Activated naive CD4-positive, alpha-beta T cell treated with anti-CD3 and anti-CD28 coated beads, Interleukin-2, amount 50 U/mL, for 24 hours (primary cell): ENCODE data around the gene PANK1.

Experiments used
- H3K27ac Mint-ChIP-seq: one replicate; pipeline ENCODE4 v1.8.0; 2021; ENCODE audit warnings: mild to moderate bottlenecking, mixed read lengths
- H3K27me3 Mint-ChIP-seq: one replicate; pipeline ENCODE4 v1.8.0; 2021; ENCODE audit warnings: mixed read lengths
- H3K36me3 Mint-ChIP-seq: one replicate; pipeline ENCODE4 v1.8.0; 2021; ENCODE audit warnings: mixed read lengths
- H3K4me1 Mint-ChIP-seq: one replicate; pipeline ENCODE4 v1.8.0; 2021; ENCODE audit warnings: mixed read lengths
- H3K4me3 Mint-ChIP-seq: one replicate; pipeline ENCODE4 v1.8.0; 2021; ENCODE audit warnings: mild to moderate bottlenecking, mixed read lengths
- H3K9me3 Mint-ChIP-seq: one replicate; pipeline ENCODE4 v1.8.0; 2021; ENCODE audit warnings: mixed read lengths

The PANK1 gene

GRCh38 chr10:89576022-89576421 lies 69.0 kb downstream of the PANK1 start:
- Mint-ChIP-seq H3K27ac (no peak overlapping the region), H3K4me1 (no peaks in the 10 kb centered on the region), H3K4me3 (no peak overlapping the region), H3K27me3 (no peaks in the 10 kb centered on the region), H3K36me3 (peaks cover 2% of the 10 kb centered on the region), H3K9me3 (no peaks in the 10 kb centered on the region)

DNA sequence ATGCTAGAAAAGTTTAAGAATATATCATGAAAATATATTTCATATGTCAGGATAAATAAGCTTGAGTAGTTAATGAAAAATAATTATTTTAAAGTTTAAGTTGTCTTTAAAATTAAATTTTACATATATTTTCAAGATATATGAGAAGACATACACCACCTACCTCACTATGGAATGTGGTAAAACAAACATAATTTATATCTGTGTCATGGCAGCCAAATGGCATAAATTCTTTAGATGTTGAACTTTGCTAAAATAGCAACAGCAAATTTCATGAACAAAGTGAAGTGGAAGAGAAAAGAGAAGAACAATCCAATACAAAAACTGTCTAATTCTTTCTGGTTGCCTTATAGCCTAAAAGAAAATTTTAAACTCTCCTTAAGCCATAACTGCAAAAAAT lies 70.0 kb downstream of the PANK1 start:
- no peak overlapping the region for H3K4me3 Mint-ChIP-seq
- H3K4me1 Mint-ChIP-seq, result no peaks in the 10 kb centered on the region
- no peaks in the 10 kb centered on the region for H3K9me3 Mint-ChIP-seq
- no peaks in the 10 kb centered on the region for H3K27me3 Mint-ChIP-seq
- no peak overlapping the region for H3K27ac Mint-ChIP-seq
- H3K36me3 Mint-ChIP-seq, result peaks cover 2% of the 10 kb centered on the region

DNA sequence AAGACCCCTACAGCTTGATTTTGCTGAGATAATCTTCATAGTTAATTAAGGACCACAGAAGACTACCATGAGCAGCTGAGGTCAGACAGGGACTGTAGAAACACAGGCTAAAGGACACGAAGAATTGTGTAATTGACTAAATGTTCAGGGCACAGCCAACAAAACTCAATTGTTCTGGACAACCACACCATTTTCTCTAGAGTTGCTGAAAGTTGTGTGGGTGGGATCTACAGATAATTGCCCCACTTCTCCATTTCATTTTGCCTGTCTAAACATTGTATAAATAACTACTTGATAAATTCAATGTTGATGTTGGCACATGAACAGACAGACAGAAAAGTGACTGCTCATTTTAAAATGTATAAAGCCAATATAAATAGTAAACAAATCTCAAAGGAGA lies 70.7 kb downstream of the PANK1 start:
- Mint-ChIP-seq H3K4me3 (no peak overlapping the region), H3K9me3 (no peaks in the 10 kb centered on the region), H3K4me1 (no peaks in the 10 kb centered on the region), H3K36me3 (peaks cover 2% of the 10 kb centered on the region), H3K27ac (no peak overlapping the region), H3K27me3 (no peaks in the 10 kb centered on the region)

- no peaks in the 10 kb centered on the region for H3K4me1 Mint-ChIP-seq
- no peaks in the 10 kb centered on the region for H3K36me3 Mint-ChIP-seq
- no peak overlapping the region for H3K27ac Mint-ChIP-seq
- H3K4me3 Mint-ChIP-seq, result no peak overlapping the region
- H3K27me3 Mint-ChIP-seq, result peaks cover 5% of the 10 kb centered on the region
- H3K9me3 Mint-ChIP-seq, result no peaks in the 10 kb centered on the region
Measured at GRCh38 chr10:89567576-89568245, 77.3 kb downstream of the PANK1 start.

DNA sequence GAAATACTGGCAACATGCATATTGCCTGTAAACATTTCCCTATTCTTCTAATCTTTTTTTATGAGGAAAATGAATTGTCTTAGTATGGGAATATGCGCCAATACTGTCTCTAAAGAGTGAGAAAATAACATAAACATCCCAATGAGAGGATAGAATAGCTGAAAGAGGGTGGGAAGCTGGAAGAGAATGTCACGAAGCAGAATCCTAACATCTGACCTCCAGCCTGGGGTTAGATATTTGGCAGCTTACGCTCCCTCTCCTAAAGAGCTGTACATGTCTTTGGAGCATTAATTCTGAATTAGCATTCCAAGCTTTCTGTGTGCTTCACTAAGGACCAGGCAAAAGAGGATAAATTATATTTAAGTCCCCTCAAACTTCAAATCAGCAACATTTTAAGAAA lies 78.0 kb downstream of the PANK1 start:
- H3K36me3 Mint-ChIP-seq, result no peaks in the 10 kb centered on the region
- no peak overlapping the region for H3K4me3 Mint-ChIP-seq
- H3K27ac Mint-ChIP-seq, result no peak overlapping the region
- peaks cover 5% of the 10 kb centered on the region for H3K27me3 Mint-ChIP-seq
- H3K9me3 Mint-ChIP-seq, result no peaks in the 10 kb centered on the region
- H3K4me1 Mint-ChIP-seq, result no peaks in the 10 kb centered on the region

DNA sequence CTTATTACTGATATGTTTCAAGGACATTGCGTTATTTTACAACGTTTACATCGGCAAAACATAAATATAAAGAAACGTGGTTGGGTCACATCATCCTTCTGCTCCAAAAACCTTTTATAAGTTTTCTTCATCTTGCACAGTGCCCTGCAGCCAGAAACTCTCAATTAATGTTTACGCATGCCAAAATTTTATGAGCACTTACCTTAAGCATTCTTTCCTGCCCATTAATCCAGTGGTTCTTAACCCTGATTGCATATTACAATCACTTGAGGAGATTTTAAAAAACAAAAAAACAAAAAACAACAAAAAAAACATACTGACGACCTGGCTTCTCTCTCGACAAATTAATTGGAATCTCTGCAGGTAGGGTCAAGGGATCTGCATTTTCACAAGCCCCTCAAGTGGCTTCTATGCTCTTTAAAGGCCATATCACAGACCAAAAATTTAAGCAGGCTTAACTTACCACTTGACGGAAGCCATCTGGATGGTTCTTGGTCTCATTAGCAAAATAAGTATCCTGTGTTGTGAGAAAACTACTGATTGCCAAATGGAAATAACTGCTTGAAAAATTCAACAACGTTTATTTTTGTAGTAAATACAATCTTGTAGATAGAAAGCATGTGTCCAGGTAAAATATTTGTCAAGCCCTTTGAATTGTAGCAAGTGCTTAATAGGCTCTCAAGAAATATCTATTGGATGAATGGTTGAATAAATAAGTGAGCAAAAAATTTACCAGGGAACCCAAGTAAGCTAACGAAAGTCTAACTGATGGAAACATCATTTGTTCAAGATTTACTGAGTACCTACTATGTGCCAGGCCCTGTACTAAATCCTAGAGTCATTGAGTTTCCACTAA lies 78.7 kb downstream of the PANK1 start:
- H3K4me3 Mint-ChIP-seq, result no peak overlapping the region
- H3K4me1 Mint-ChIP-seq, result no peaks in the 10 kb centered on the region
- H3K36me3 Mint-ChIP-seq, result no peaks in the 10 kb centered on the region
- no peak overlapping the region for H3K27ac Mint-ChIP-seq
- H3K9me3 Mint-ChIP-seq, result no peaks in the 10 kb centered on the region
- H3K27me3 Mint-ChIP-seq, result peaks cover 5% of the 10 kb centered on the region

GRCh38 chr10:89565180-89565579 lies 79.9 kb downstream of the PANK1 start:
- H3K27ac Mint-ChIP-seq, result no peak overlapping the region
- H3K4me3 Mint-ChIP-seq, result no peak overlapping the region
- no peaks in the 10 kb centered on the region for H3K36me3 Mint-ChIP-seq
- no peaks in the 10 kb centered on the region for H3K9me3 Mint-ChIP-seq
- H3K27me3 Mint-ChIP-seq, result peaks cover 5% of the 10 kb centered on the region
- H3K4me1 Mint-ChIP-seq, result no peaks in the 10 kb centered on the region

DNA sequence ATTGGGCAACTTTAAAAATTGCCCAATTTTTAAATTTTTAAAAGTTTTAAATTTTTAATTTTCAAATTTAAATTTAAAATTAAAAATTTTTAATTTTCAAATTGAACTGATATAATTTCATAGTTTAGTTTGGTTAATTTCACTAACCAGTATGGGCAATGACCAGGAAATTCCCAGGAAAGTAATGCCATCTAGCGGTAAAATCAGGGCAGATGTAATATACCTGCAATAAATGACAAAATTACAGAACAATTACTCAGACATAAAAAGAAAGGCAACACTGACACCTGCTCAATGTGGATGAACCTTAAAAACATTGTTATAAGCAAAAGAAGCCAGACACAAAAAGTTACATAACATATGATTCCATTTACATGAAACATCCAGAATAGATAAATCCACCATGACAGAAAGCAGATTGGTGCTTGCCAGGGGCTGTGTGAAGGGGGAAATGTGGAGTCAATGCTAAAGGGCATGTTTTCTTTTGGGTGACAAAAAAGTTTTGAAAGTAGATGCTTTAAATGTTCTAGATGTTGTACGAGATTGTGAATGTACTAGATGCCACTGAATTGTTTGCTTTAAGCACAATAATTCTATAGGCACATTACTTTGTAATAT lies 81.1 kb downstream of the PANK1 start:
- H3K9me3 Mint-ChIP-seq, result no peaks in the 10 kb centered on the region
- no peak overlapping the region for H3K27ac Mint-ChIP-seq
- H3K27me3 Mint-ChIP-seq, result peaks cover 5% of the 10 kb centered on the region
- no peak overlapping the region for H3K4me3 Mint-ChIP-seq
- H3K36me3 Mint-ChIP-seq, result no peaks in the 10 kb centered on the region
- H3K4me1 Mint-ChIP-seq, result no peaks in the 10 kb centered on the region

DNA sequence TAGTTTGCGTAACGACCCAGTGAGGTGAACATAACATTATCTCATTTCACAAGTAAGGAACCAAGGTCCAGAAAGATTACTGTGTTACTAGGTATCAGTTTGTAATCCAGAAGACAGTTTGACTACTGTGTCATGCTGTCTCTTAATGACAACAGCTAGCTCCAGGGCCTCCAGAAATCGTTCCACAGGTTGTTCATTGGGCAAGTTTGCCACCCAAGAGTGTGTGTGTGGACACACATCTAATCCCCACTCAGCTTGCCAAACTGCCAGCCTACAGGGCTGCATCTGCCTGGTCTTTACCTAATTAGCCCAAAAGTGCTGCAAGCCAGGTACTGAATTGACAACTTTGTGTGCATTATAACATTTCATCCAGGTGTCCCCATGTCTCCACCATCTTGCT lies 81.7 kb downstream of the PANK1 start:
- no peak overlapping the region for H3K4me3 Mint-ChIP-seq
- H3K27me3 Mint-ChIP-seq, result peaks cover 6% of the 10 kb centered on the region
- no peak overlapping the region for H3K27ac Mint-ChIP-seq
- H3K36me3 Mint-ChIP-seq, result no peaks in the 10 kb centered on the region
- no peaks in the 10 kb centered on the region for H3K4me1 Mint-ChIP-seq
- no peaks in the 10 kb centered on the region for H3K9me3 Mint-ChIP-seq

DNA sequence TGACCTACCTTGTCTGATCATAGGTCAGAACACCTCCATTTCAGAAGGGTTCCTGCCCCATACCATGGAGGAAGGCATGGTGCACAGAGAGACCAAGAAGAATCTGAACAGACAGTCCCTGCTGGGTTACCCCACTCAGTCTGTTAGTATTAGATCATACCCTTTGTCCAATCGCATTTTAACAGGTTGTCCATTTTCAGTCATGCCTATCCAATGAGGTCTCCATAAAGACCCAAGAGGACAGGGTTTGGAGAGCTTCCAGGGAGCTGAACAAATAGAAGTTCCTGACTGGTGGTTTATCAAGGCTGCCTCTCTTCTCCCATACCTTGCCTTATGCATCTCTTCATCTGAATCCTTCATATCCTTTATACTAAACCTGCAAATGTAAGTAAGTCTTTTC lies 88.4 kb downstream of the PANK1 start:
- no peak overlapping the region for H3K4me3 Mint-ChIP-seq
- no peaks in the 10 kb centered on the region for H3K9me3 Mint-ChIP-seq

DNA sequence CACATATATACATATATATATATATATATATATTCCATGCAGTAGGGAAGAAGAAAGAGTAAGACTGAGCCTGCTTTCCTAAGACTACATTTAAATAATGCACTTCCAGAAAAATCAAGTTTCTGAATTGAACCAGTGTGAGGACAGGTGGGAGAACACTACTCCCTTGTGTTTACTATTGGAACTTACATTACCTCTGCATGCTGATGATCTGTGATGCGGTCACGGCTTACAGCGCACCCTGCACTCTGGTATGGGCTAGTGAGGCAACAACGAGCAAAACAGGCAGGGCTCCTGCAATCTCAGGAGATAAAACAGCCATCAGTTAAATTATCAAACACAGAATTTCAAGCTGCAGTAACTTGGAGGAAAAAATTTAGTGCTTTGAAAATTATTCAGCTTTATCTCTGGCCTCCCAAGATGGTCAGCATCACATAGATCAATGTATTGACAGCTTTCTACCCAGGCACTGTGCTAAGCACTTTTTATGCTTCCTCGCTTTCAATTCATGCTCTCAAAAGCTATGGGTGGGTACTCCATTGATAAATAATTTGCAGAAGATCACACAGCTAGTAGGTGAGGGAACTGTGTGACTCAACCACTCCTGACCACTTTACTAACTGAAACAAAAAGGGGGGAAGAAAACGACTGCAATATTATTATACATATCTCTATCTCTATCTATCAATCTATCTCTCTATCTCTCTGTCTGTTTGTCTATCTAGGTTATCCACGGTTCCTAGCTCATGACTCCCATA lies 89.2 kb downstream of the PANK1 start:
- no peak overlapping the region for H3K27ac Mint-ChIP-seq
- no peaks in the 10 kb centered on the region for H3K9me3 Mint-ChIP-seq
- H3K27me3 Mint-ChIP-seq, result peaks cover 3% of the 10 kb centered on the region
- no peaks in the 10 kb centered on the region for H3K4me1 Mint-ChIP-seq
- no peaks in the 10 kb centered on the region for H3K36me3 Mint-ChIP-seq
- no peak overlapping the region for H3K4me3 Mint-ChIP-seq

More for the DNA sequence above, 88.4 kb downstream of the PANK1 start:
- Mint-ChIP-seq H3K4me1 (no peaks in the 10 kb centered on the region), H3K27ac (no peak overlapping the region), H3K36me3 (no peaks in the 10 kb centered on the region), H3K27me3 (peaks cover 3% of the 10 kb centered on the region)

DNA sequence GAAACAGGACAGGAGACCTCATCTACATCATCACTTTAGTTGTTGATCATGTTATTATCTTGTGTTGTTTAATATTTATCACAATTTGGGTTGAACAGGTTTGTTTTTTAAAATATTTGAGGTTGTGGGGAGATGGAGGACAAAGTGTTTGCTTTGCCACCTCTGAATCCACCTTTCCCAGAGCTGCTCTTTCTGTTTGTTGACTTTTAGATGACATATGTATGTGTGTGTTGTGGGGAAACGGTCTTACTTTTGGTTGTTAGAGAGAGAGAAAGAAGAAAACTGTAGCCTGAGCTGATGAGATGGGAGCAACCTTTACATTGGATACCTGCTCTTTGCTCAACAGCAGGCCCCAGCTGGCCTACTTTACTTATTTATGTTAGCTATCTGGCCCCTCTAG lies 90.6 kb downstream of the PANK1 start:
- H3K4me1 Mint-ChIP-seq, result no peaks in the 10 kb centered on the region
- no peak overlapping the region for H3K4me3 Mint-ChIP-seq
- H3K27ac Mint-ChIP-seq, result no peak overlapping the region
- H3K27me3 Mint-ChIP-seq, result peaks cover 3% of the 10 kb centered on the region
- H3K9me3 Mint-ChIP-seq, result no peaks in the 10 kb centered on the region
- H3K36me3 Mint-ChIP-seq, result no peaks in the 10 kb centered on the region

GRCh38 chr10:89553064-89553734 lies 91.8 kb downstream of the PANK1 start:
- H3K4me1 Mint-ChIP-seq, result no peaks in the 10 kb centered on the region
- H3K4me3 Mint-ChIP-seq, result no peak overlapping the region
- no peak overlapping the region for H3K27ac Mint-ChIP-seq
- no peaks in the 10 kb centered on the region for H3K9me3 Mint-ChIP-seq
- H3K27me3 Mint-ChIP-seq, result peaks cover under 1% of the 10 kb centered on the region
- no peaks in the 10 kb centered on the region for H3K36me3 Mint-ChIP-seq

DNA sequence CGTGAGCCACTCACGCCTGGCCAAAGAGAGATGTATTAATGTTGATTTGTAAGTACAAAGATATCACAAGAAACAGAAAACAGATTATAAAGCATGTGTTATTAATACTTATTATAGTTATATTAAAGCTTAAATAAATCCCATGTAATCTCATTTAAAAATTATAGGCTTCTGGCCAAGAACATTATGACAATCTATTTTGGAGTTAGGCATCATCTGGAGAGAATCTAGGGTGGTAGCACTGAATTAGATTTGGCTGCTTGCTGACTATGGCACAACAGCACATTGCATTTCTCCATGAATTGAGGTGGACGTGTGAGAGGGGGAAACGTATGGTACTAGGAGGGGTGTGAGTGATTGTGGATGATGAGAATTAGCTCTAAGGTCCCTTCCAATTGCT lies 92.8 kb downstream of the PANK1 start:
- Mint-ChIP-seq H3K9me3 (no peaks in the 10 kb centered on the region), H3K27me3 (no peaks in the 10 kb centered on the region), H3K36me3 (no peaks in the 10 kb centered on the region), H3K27ac (no peak overlapping the region), H3K4me1 (no peaks in the 10 kb centered on the region), H3K4me3 (no peak overlapping the region)

GRCh38 chr10:89550509-89550908 lies 94.5 kb downstream of the PANK1 start:
- Mint-ChIP-seq H3K4me3 (no peak overlapping the region), H3K36me3 (no peaks in the 10 kb centered on the region), H3K27ac (no peak overlapping the region), H3K9me3 (no peaks in the 10 kb centered on the region), H3K27me3 (no peaks in the 10 kb centered on the region), H3K4me1 (no peaks in the 10 kb centered on the region)
